AG04449 (cell line): ENCODE data around the gene OCSTAMP.

Experiments used
- CTCF ChIA-PET: fragments of 350-600 bp; formaldehyde crosslinking; extraction: SDS; loops from one replicate; lab custom pipeline; 2021; ENCODE audit warnings: antibody characterized with exemption; lab: Yijun Ruan, JAX
- POLR2A ChIA-PET: fragments of 400-600, 350-600 bp; formaldehyde crosslinking; extraction: SDS; loops from one replicate; lab custom pipeline; 2020; ENCODE audit warnings: antibody characterized with exemption, inconsistent platforms; lab: Yijun Ruan, JAX
- DNase-seq: peaks from one replicate; pipeline ENCODE4 v3.0.0-alpha.2; 2010; ENCODE audit warnings: low read depth, low spot score
- H3K4me3 ChIP-seq: 2 replicates; pipeline ENCODE4 v1.5.1; 2011; ENCODE audit warnings: low read depth, mild to moderate bottlenecking, control low read depth, low read length
- CTCF ChIP-seq: IDR thresholded peaks from one replicate; pipeline ENCODE4 v1.5.1; 2011; ENCODE audit warnings: mild to moderate bottlenecking, moderate library complexity, low read length, control low read depth, inconsistent platforms; ENCODE audit not compliant: insufficient read depth; ENCODE audit errors: missing control alignments

The OCSTAMP gene

GRCh38 chr20:46519471-46520068 is 30.9 kb downstream of the OCSTAMP start:
- DNase-seq, result no peak
- ChIA-PET POLR2A (no interaction called here), CTCF (interaction anchor here (0.7 to 8.1 kb wide), 5 partner anchors 77 to 182 kb away, joined by 3 to 61 read pairs (median 3); no protein-coding TSS in a partner anchor)
- TF ChIP-seq CTCF, result no peak
- H3K4me3 ChIP-seq, result no peak overlapping the region

GRCh38 chr20:46512943-46513844 is 37.3 kb downstream of the OCSTAMP start, which contains the start of gene ZNF334:
TSS of gene ZNF334 (minus strand) at chr20:46513559. CDS start at chr20:46512102, 1,457 bp downstream.
- TF ChIP-seq CTCF, result no peak
- POLR2A ChIA-PET, result no interaction called here
- peak within 1 kb of the TSS; percentile 69 for H3K4me3 ChIP-seq
- CTCF ChIA-PET, result interaction anchor here (0.7 to 0.9 kb wide), 2 partner anchors 10 to 12 kb away, joined by 3 read pairs; no protein-coding TSS in a partner anchor
- DNase-seq, result no peak

GRCh38 chr20:46509523-46509922 is 40.9 kb downstream of the OCSTAMP start:
- POLR2A ChIA-PET, result no interaction called here
- DNase-seq, result no peak
- no peak overlapping the region for H3K4me3 ChIP-seq
- TF ChIP-seq CTCF, result no peak
- CTCF ChIA-PET, result no interaction called here

- ChIA-PET POLR2A (no interaction called here), CTCF (interaction anchor here (0.8 kb wide), 1 partner anchor 9 kb away, joined by 3 read pairs; no protein-coding TSS in a partner anchor)
- TF ChIP-seq CTCF, result no peak
- no peak overlapping the region for H3K4me3 ChIP-seq
- no peak for DNase-seq
Measured at GRCh38 chr20:46507760-46508407, 42.6 kb downstream of the OCSTAMP start.

- CTCF ChIA-PET, result no interaction called here
- no peak for DNase-seq
- H3K4me3 ChIP-seq, result no peak overlapping the region
- no peak for TF ChIP-seq CTCF
- POLR2A ChIA-PET, result no interaction called here
Measured at GRCh38 chr20:46505506-46505905, 44.9 kb downstream of the OCSTAMP start.
